ENCODE results near the gene EPC2.

DNA sequence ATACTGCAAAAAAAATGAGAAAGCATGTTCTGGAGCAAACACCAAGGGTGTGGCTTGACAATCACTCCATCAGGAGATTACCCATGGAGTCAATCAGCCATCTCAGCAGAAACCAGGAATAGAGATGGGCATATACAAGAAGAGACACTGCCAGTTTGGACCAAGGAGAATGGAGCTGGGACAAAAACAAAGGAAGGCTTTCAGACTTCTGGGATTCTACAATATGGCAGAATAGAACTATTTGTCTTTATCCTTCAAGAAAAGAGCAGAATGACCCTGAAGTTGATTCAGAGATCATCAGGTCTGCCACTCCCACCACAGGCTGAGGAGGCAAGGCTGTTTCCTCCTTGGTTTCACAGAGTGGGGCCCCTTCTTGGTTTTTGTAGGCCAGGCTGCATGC lies 182.2 kb downstream of the EPC2 start:
- TF ChIP-seq, protein P1, sequence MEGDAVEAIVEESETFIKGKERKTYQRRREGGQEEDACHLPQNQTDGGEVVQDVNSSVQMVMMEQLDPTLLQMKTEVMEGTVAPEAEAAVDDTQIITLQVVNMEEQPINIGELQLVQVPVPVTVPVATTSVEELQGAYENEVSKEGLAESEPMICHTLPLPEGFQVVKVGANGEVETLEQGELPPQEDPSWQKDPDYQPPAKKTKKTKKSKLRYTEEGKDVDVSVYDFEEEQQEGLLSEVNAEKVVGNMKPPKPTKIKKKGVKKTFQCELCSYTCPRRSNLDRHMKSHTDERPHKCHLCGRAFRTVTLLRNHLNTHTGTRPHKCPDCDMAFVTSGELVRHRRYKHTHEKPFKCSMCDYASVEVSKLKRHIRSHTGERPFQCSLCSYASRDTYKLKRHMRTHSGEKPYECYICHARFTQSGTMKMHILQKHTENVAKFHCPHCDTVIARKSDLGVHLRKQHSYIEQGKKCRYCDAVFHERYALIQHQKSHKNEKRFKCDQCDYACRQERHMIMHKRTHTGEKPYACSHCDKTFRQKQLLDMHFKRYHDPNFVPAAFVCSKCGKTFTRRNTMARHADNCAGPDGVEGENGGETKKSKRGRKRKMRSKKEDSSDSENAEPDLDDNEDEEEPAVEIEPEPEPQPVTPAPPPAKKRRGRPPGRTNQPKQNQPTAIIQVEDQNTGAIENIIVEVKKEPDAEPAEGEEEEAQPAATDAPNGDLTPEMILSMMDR (conservative IDR thresholded peaks at IDR 0.05; ENCODE audit: low read depth, low read length): no peak
- TF ChIP-seq EZH2 (IDR thresholded peaks at IDR 0.05; ENCODE audit: borderline replicate concordance, low read depth, low read length, poor library complexity, severe bottlenecking): no peak
